Omental fat pad (tissue), 4 donors: ENCODE results near the gene CC2D2A. TPM values are rescaled to one million over a fixed set of nuclear protein-coding genes. Genes with fewer than 3 reads are reported as not detected.

Experiments used
- ATAC-seq: fragments of 150-250 bp; one replicate; pipeline ENCODE4 v1.9.1; 2016; ENCODE audit warnings: mild to moderate bottlenecking, moderate library complexity; ENCODE audit not compliant: low FRiP score
- DNase-seq: peaks from one replicate; pipeline ENCODE4 v3.0.0-alpha.2; 2019; ENCODE audit warnings: low spot score
- CTCF ChIP-seq, 3 donors: fragments of 450-650 bp; IDR thresholded peaks; one replicate each; pipeline ENCODE4 v1.5.1; 2016 to 2017; ENCODE audit warnings: antibody characterized with exemption in 3 of 3, mild to moderate bottlenecking in 3 of 3, moderate library complexity in 2 of 3
- total RNA-seq, 4 donors: library from RNA; depleted of rRNA; stranded (reverse); fragments of >200 nt; gene quantifications; one replicate each; pipeline ENCODE4 v1.1.0, GENCODE V29; 2016

Gene CC2D2A
- total RNA-seq, 4 donors from 2014 or later, result 9.6 to 25.2 (median 11.9) TPM

- no peak for DNase-seq
- ATAC-seq, result no peak
- no peak for TF ChIP-seq CTCF (IDR thresholded peaks at IDR 0.05)
Observed at GRCh38 chr4:15434091-15434490, 35.6 kb upstream of the CC2D2A start.

GRCh38 chr4:15434676-15435075 lies 35.0 kb upstream of the CC2D2A start:
- DNase-seq (no peak), ATAC-seq (no peak)
- TF ChIP-seq CTCF (IDR thresholded peaks at IDR 0.05), result no peak

GRCh38 chr4:15436513-15436912 lies 33.2 kb upstream of the CC2D2A start:
- no peak for ATAC-seq
- no peak for DNase-seq
- no peak for TF ChIP-seq CTCF (IDR thresholded peaks at IDR 0.05)

GRCh38 chr4:15438939-15439524 lies 30.6 kb upstream of the CC2D2A start:
- no peak for TF ChIP-seq CTCF (IDR thresholded peaks at IDR 0.05)
- ATAC-seq (no peak), DNase-seq (no peak)

- DNase-seq, result no peak
- no peak for ATAC-seq
- TF ChIP-seq CTCF (IDR thresholded peaks at IDR 0.05), result no peak
Observed at GRCh38 chr4:15443371-15444160, 26.1 kb upstream of the CC2D2A start.

- no peak for TF ChIP-seq CTCF (IDR thresholded peaks at IDR 0.05)
- DNase-seq (no peak), ATAC-seq (no peak)
Observed at GRCh38 chr4:15444276-15444675, 25.4 kb upstream of the CC2D2A start.
